ENCODE data around the gene ALDH3A1.

Gene ALDH3A1

GRCh38 chr17:19726631-19727376 lies 21.3 kb downstream of the ALDH3A1 start:
- no peak for DNase-seq (ENCODE audit: low read depth, low spot score)
- no peak overlapping the region for H3K4me3 ChIP-seq (ENCODE audit: low read depth, low read length)
- POLR2A ChIA-PET = no interaction called here
- TF ChIP-seq, protein P1, sequence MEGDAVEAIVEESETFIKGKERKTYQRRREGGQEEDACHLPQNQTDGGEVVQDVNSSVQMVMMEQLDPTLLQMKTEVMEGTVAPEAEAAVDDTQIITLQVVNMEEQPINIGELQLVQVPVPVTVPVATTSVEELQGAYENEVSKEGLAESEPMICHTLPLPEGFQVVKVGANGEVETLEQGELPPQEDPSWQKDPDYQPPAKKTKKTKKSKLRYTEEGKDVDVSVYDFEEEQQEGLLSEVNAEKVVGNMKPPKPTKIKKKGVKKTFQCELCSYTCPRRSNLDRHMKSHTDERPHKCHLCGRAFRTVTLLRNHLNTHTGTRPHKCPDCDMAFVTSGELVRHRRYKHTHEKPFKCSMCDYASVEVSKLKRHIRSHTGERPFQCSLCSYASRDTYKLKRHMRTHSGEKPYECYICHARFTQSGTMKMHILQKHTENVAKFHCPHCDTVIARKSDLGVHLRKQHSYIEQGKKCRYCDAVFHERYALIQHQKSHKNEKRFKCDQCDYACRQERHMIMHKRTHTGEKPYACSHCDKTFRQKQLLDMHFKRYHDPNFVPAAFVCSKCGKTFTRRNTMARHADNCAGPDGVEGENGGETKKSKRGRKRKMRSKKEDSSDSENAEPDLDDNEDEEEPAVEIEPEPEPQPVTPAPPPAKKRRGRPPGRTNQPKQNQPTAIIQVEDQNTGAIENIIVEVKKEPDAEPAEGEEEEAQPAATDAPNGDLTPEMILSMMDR (IDR thresholded peaks at IDR 0.05; ENCODE audit: insufficient read depth, low read length, missing control alignments) = no peak
- CTCF ChIA-PET = interaction anchor here (1.4 to 1.8 kb wide), 2 partner anchors 36 to 79 kb away, joined by 3 to 9 read pairs; partner anchors contain the start of gene ALDH3A2

GRCh38 chr17:19725486-19725885 lies 22.6 kb downstream of the ALDH3A1 start:
- ChIA-PET POLR2A (no interaction called here), CTCF (interaction anchor here (1.0 kb wide), 1 partner anchor 39 kb away, joined by 3 read pairs; no protein-coding TSS in a partner anchor)
- TF ChIP-seq, protein P1 (IDR thresholded peaks at IDR 0.05; ENCODE audit: insufficient read depth, low read length, missing control alignments) = no peak
- DNase-seq (ENCODE audit: low read depth, low spot score) = no peak
- H3K4me3 ChIP-seq (ENCODE audit: low read depth, low read length) = no peak overlapping the region

- ChIA-PET POLR2A (no interaction called here), CTCF (interaction anchor here (1.0 kb wide), 1 partner anchor 40 kb away, joined by 3 read pairs; no protein-coding TSS in a partner anchor)
- peak overlapping the region; percentile 6; the same call in 1 of the 2 replicates for H3K4me3 ChIP-seq (ENCODE audit: low read depth, low read length)
- TF ChIP-seq, protein P1 (IDR thresholded peaks at IDR 0.05; ENCODE audit: insufficient read depth, low read length, missing control alignments) = no peak
- DNase-seq (ENCODE audit: low read depth, low spot score) = no peak
Observed at GRCh38 chr17:19724501-19725420, 23.3 kb downstream of the ALDH3A1 start.

DNA sequence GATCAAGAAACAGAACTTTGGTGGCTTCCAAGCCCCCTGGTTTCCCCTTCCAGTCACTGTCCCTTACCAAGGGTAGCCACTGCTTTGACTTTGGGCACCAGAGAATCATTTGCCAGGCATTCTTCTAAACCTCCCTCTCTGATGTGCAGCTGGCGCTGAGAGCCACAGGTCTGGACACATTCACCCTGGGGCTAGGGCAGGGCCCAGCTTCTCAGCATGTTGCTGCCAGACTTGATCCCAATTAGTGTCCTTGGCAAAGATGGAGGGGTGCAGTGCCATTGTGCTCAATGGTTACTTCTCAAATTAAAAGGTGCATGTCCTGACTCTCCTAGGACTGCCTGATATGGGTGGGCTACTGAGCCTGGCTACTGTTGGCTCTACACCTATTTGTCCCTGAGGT lies 24.1 kb downstream of the ALDH3A1 start:
- no peak overlapping the region for H3K4me3 ChIP-seq (ENCODE audit: low read depth, low read length)
- TF ChIP-seq, protein P1 (IDR thresholded peaks at IDR 0.05; ENCODE audit: insufficient read depth, low read length, missing control alignments) = no peak
- CTCF ChIA-PET = no interaction called here
- no peak for DNase-seq (ENCODE audit: low read depth, low spot score)
- POLR2A ChIA-PET = no interaction called here

- ChIA-PET CTCF (interaction anchor here (1.0 kb wide), 2 partner anchors 44 to 207 kb away, joined by 3 to 4 read pairs; no protein-coding TSS in a partner anchor), POLR2A (no interaction called here)
- no peak for DNase-seq (ENCODE audit: low read depth, low spot score)
- TF ChIP-seq, protein P1 (IDR thresholded peaks at IDR 0.05; ENCODE audit: insufficient read depth, low read length, missing control alignments) = no peak
- no peak overlapping the region for H3K4me3 ChIP-seq (ENCODE audit: low read depth, low read length)
Observed at GRCh38 chr17:19720631-19721426, 27.3 kb downstream of the ALDH3A1 start.

Data from AG04449 (cell line).